NB4 (cell line): ENCODE results near the gene PIK3AP1.

Source experiments
- CTCF ChIP-seq: IDR thresholded peaks from one replicate; pipeline ENCODE4 v1.5.1; 2012; ENCODE audit warnings: low read depth, low read length
- MAX ChIP-seq: IDR thresholded peaks from 2 replicates; pipeline ENCODE4 v1.6.1; 2011; ENCODE audit warnings: low read depth, low read length

- TF ChIP-seq MAX (no peak), CTCF (no peak)
These were observed 27.9 kb downstream of the PIK3AP1 start for GRCh38 chr10:96692427-96692826.
